Effector memory CD4-positive, alpha-beta T cell (primary cell): ENCODE measurements around the gene ST7L.

Experiments
- DNase-seq, 3 donors: peaks; one replicate each; pipeline ENCODE4 v3.0.0-alpha.2; 2020
- H3K27ac ChIP-seq: 2 replicates; pipeline ENCODE4 v1.7.0; 2013; ENCODE audit warnings: mild to moderate bottlenecking, low read length, moderate library complexity; ENCODE audit not compliant: insufficient read depth, poor library complexity, severe bottlenecking
- H3K27me3 ChIP-seq: replicated peaks from 2 replicates; pipeline ENCODE4 v1.7.0; 2013; ENCODE audit warnings: mild to moderate bottlenecking, low read length; ENCODE audit not compliant: insufficient read depth, control insufficient read depth, poor library complexity, severe bottlenecking
- H3K36me3 ChIP-seq: 2 replicates; pipeline ENCODE4 v1.7.0; 2013; ENCODE audit warnings: mild to moderate bottlenecking, low read length, moderate library complexity; ENCODE audit not compliant: control insufficient read depth, insufficient read depth
- H3K4me1 ChIP-seq: 2 replicates; pipeline ENCODE4 v1.7.0; 2013; ENCODE audit warnings: low read length, mild to moderate bottlenecking; ENCODE audit not compliant: control insufficient read depth, insufficient read depth, poor library complexity, severe bottlenecking
- H3K4me3 ChIP-seq: 2 replicates; pipeline ENCODE4 v1.7.0; 2013; ENCODE audit warnings: low read length, low read depth, mild to moderate bottlenecking; ENCODE audit not compliant: insufficient read depth, poor library complexity, severe bottlenecking
- H3K9me3 ChIP-seq: 2 replicates; pipeline ENCODE4 v1.7.0; 2013; ENCODE audit warnings: mild to moderate bottlenecking, low read length, moderate library complexity; ENCODE audit not compliant: control insufficient read depth

The ST7L gene

DNA sequence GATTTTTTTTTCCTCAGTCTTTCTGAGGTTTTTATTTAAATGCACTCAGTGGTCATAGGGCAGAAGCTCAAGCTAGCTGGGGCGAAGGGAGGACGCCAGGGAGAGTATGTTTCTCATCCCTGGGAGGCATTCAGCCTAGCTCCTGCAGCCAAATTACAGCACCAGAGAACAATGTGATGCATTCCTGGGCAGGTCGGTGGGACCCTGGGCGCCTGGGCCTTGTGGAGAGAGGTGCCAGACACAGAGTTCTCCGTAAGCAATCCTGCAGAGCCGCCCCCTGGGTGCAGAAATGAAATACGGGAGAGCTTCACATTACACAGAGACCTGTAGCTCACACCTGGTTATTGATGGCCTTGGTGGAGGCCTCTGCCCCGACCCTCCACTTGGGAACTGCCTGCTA is 94.7 kb downstream of the ST7L start:
- DNase-seq: no peak
- Histone ChIP-seq H3K36me3 (no peaks in the 10 kb centered on the region), H3K4me1 (no peaks in the 10 kb centered on the region)

DNA sequence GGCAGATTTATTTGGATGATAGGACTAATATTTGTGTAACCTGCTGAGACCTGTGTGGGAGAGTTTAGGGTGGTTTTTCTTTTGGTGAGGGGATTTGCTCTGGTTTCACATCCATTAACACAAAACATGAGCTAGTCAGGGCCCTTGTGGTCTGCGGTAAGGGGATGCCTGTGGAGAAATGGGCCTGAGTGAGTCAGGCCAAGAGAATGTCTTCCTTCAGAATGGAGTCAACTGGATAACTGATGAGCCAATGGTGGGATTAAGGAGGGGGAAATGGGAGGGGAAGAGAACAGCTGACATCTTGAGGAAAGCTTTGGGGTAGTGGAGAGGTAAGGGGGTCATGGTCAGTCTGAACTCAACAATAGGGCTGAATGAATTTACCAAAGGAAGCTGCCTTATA is 96.3 kb downstream of the ST7L start:
- H3K27ac ChIP-seq: no peak overlapping the region
- H3K9me3 ChIP-seq: no peaks in the 10 kb centered on the region
- no peaks in the 10 kb centered on the region for H3K4me1 ChIP-seq
- no peaks in the 10 kb centered on the region for H3K27me3 ChIP-seq
- DNase-seq: no peak
- no peak overlapping the region for H3K4me3 ChIP-seq
- H3K36me3 ChIP-seq: no peaks in the 10 kb centered on the region

More for the DNA sequence above, 94.7 kb downstream of the ST7L start:
- Histone ChIP-seq H3K27me3 (no peaks in the 10 kb centered on the region), H3K9me3 (no peaks in the 10 kb centered on the region), H3K27ac (no peak overlapping the region), H3K4me3 (no peak overlapping the region)

DNA sequence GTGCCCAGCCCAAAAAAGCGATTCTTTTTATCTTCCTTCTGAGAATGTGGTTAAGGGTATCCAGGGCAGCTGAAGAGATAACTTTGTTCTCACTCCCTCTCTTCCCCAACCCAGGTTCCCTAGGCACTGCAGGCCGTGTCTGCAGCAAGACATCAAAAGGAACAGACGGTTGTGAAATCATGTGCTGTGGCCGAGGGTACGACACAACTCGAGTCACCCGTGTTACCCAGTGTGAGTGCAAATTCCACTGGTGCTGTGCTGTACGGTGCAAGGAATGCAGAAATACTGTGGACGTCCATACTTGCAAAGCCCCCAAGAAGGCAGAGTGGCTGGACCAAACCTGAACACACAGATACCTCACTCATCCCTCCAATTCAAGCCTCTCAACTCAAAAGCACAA is 98.8 kb downstream of the ST7L start:
- Histone ChIP-seq H3K4me1 (no peaks in the 10 kb centered on the region), H3K4me3 (no peak overlapping the region), H3K27me3 (no peaks in the 10 kb centered on the region), H3K36me3 (no peaks in the 10 kb centered on the region), H3K27ac (no peak overlapping the region), H3K9me3 (no peaks in the 10 kb centered on the region)
- no peak for DNase-seq

- Histone ChIP-seq H3K9me3 (no peaks in the 10 kb centered on the region), H3K4me1 (no peaks in the 10 kb centered on the region), H3K27ac (no peak overlapping the region), H3K4me3 (no peak overlapping the region), H3K36me3 (no peaks in the 10 kb centered on the region), H3K27me3 (no peaks in the 10 kb centered on the region)
- no peak for DNase-seq
These were observed 100.8 kb downstream of the ST7L start for GRCh38 chr1:112518186-112518585.

DNA sequence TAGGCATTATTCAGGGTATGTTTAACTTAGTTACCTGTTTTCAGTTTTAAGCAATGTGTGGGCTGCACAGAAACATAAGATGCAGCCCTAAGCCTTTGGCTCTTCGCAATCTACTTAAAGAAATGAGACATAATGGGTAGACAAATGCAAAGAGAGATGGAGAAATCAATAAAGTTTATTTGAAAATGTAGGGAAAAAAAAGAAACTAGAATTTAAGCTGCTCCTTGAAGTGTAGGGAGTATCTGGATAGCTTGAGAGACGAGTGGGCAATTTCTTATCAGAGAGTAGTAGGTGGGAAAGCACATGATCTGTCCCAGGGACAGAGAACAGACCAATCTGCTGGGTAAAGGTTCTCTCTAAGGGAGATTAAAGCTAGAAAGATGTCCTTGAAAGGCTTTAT is 101.3 kb downstream of the ST7L start:
- H3K9me3 ChIP-seq: no peaks in the 10 kb centered on the region
- no peak overlapping the region for H3K4me3 ChIP-seq
- H3K27me3 ChIP-seq: no peaks in the 10 kb centered on the region
- H3K4me1 ChIP-seq: no peaks in the 10 kb centered on the region
- H3K27ac ChIP-seq: no peak overlapping the region
- H3K36me3 ChIP-seq: no peaks in the 10 kb centered on the region
- DNase-seq: no peak

- DNase-seq: no peak
- H3K4me1 ChIP-seq: no peaks in the 10 kb centered on the region
- H3K27ac ChIP-seq: no peak overlapping the region
- H3K9me3 ChIP-seq: no peaks in the 10 kb centered on the region
- H3K36me3 ChIP-seq: no peaks in the 10 kb centered on the region
- H3K4me3 ChIP-seq: no peak overlapping the region
- no peaks in the 10 kb centered on the region for H3K27me3 ChIP-seq
These were observed 101.7 kb downstream of the ST7L start for GRCh38 chr1:112517231-112517630.

DNA sequence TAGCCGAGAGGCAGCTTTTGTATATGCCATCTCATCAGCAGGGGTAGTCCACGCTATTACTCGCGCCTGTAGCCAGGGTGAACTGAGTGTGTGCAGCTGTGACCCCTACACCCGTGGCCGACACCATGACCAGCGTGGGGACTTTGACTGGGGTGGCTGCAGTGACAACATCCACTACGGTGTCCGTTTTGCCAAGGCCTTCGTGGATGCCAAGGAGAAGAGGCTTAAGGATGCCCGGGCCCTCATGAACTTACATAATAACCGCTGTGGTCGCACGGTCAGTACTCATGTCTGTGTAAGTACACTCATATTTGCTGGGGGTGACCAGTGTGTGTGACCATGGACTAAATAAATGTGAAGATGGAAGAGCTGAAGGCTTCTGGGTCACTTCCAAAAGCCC is 102.8 kb downstream of the ST7L start:
- Histone ChIP-seq H3K27ac (no peak overlapping the region), H3K36me3 (no peaks in the 10 kb centered on the region), H3K27me3 (no peaks in the 10 kb centered on the region), H3K4me3 (no peak overlapping the region), H3K9me3 (no peaks in the 10 kb centered on the region), H3K4me1 (no peaks in the 10 kb centered on the region)
- DNase-seq: no peak

- Histone ChIP-seq H3K4me1 (no peaks in the 10 kb centered on the region), H3K36me3 (no peaks in the 10 kb centered on the region), H3K4me3 (no peak overlapping the region), H3K9me3 (no peaks in the 10 kb centered on the region), H3K27me3 (no peaks in the 10 kb centered on the region), H3K27ac (no peak overlapping the region)
- DNase-seq: no peak
These were observed 103.5 kb downstream of the ST7L start for GRCh38 chr1:112515311-112516009.

DNA sequence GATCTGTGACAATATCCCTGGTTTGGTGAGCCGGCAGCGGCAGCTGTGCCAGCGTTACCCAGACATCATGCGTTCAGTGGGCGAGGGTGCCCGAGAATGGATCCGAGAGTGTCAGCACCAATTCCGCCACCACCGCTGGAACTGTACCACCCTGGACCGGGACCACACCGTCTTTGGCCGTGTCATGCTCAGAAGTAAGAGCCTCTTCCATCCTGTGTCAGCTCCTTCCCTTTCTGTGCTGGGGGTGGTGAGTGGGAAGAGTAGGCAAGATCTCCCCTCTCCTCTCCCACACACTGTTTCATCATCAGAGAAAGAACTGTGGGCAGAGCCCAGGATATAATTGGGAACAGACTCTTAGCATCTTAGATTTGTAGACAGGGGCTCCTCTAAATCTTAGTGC is 104.0 kb downstream of the ST7L start:
- no peak for DNase-seq

GRCh38 chr1:112513112-112513870 is 105.7 kb downstream of the ST7L start:
- Histone ChIP-seq H3K4me1 (peaks cover 5% of the 10 kb centered on the region), H3K27me3 (no peaks in the 10 kb centered on the region), H3K36me3 (no peaks in the 10 kb centered on the region), H3K9me3 (no peaks in the 10 kb centered on the region), H3K4me3 (no peak overlapping the region), H3K27ac (no peak overlapping the region)
- DNase-seq: no peak

More for the DNA sequence above, 104.0 kb downstream of the ST7L start:
- H3K36me3 ChIP-seq: no peaks in the 10 kb centered on the region
- no peaks in the 10 kb centered on the region for H3K27me3 ChIP-seq
- no peaks in the 10 kb centered on the region for H3K9me3 ChIP-seq
- no peaks in the 10 kb centered on the region for H3K4me1 ChIP-seq
- no peak overlapping the region for H3K4me3 ChIP-seq
- no peak overlapping the region for H3K27ac ChIP-seq
